GM18858 (cell line): ENCODE data around the gene CAPN5.

Experiments used
- ATAC-seq: cut with Tn5 transposase; IDR thresholded peaks from one replicate; pipeline ENCODE4 v1.9.1; 2021; ENCODE audit not compliant: unreplicated experiment

The CAPN5 gene

GRCh38 chr11:77114089-77114463 is 47.3 kb downstream of the CAPN5 start:
- no peak for ATAC-seq

GRCh38 chr11:77115181-77115611 is 48.4 kb downstream of the CAPN5 start:
- no peak for ATAC-seq

DNA sequence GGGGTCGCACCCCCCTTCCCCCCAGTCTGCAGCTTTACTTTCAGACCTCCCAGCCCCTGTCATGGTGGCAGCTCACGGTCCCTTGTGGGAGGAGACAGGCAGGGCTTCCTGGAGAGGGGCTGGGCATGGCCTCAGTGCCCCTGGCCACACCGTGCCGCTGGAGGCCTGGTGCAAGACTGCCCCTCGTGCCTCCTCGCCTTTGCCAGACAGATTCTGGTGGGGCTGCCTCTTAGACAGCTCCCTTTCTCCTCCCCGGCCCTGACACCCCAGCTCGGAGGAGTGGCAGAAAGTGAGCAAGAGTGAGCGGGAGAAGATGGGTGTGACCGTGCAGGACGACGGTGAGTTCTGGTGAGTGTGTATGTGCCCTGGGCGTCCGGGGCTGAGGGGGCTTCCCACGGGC is 49.2 kb downstream of the CAPN5 start:
- no peak for ATAC-seq

DNA sequence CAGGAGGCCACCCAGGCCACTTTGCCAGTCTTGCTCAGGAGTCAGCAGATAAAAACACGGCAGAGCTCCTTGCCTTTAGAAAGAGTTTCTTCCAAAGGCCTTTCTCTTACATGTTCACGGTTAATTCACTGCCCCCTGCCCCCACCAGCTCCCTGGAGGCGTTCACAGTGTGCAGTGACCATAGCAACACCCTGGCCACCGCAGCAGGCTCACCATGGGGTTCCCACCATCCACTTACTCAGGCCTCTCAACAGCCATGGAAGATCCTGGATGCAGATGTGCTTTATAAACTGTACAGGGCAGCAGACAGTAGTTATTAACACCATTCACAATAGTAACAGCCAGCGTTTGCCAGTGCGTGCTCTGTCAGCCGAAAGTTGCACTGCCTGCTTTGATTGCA is 50.7 kb downstream of the CAPN5 start:
- ATAC-seq = no peak

DNA sequence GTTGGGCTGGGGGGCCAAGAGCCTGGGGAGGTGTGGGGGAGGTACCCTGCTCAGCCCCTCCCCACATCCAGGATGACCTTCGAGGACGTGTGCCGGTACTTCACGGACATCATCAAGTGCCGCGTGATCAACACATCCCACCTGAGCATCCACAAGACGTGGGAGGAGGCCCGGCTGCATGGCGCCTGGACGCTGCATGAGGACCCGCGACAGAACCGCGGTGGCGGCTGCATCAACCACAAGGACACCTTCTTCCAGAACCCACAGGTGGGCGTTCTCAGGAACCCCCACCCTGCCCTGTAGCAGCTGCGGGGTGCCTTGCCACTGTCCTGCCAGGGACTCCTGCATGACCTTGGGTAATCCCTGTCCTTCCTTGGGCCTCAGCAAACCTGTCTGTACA is 51.3 kb downstream of the CAPN5 start:
- no peak for ATAC-seq

DNA sequence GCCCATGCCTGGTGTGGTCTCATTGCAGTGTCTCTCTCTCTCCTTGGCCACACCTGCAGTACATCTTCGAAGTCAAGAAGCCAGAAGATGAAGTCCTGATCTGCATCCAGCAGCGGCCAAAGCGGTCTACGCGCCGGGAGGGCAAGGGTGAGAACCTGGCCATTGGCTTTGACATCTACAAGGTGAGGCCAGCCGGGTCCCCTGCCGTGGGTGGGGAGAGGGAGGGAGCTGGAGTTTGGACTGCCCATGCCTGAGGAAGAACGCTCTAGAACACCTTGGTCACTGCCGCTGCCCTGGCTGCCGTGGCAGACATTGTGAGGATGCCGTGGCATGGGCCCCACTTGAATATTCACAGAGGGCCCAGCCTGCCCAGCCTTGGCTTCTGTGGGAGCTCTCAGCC is 52.2 kb downstream of the CAPN5 start:
- ATAC-seq = no peak

- ATAC-seq = no peak
These were observed 52.8 kb downstream of the CAPN5 start for GRCh38 chr11:77119531-77119936.

DNA sequence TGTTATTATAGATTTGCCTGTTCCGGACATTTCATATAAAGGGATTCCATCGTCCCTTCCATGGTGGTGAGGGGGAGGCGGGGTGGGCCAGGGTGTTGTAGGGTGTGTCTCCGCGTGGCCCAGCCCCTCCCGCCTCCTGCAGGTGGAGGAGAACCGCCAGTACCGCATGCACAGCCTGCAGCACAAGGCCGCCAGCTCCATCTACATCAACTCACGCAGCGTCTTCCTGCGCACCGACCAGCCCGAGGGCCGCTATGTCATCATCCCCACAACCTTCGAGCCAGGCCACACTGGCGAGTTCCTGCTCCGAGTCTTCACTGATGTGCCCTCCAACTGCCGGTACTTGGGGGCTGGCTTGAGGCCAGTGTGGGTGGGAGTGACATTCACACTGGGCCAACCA is 53.8 kb downstream of the CAPN5 start:
- ATAC-seq = no peak

DNA sequence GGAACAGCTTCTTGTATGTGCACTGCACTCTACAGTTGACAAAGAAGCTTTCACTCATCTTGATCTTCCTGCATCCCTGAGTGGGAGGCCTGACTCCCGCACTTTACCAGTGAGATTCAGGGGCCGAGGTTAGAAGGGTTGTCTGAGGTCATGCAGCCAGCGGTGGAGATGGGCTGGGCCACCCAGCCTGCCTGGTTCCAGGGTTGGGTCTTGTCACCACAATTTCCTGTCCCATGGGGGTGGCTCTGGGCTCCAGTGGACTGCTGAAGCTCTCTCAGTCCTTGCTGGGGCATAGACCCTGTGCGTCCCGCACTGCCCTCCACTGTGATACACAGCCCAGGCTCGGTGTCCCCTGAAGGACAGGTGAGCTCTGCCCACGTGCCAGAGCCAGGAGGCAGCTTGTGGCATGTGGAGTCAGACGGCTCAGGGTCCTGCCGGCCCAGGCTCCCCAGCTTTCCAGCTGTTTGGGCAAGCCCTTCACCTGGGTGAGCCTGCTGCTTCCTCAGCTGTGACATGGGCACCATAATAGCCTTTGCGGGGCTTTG is 54.4 kb downstream of the CAPN5 start:
- ATAC-seq = no peak

- ATAC-seq = no peak
These were observed 55.3 kb downstream of the CAPN5 start for GRCh38 chr11:77121876-77122575.

- ATAC-seq = no peak
These were observed 55.9 kb downstream of the CAPN5 start for GRCh38 chr11:77122576-77123212.

GRCh38 chr11:77123591-77123990 is 56.8 kb downstream of the CAPN5 start:
- ATAC-seq = no peak

DNA sequence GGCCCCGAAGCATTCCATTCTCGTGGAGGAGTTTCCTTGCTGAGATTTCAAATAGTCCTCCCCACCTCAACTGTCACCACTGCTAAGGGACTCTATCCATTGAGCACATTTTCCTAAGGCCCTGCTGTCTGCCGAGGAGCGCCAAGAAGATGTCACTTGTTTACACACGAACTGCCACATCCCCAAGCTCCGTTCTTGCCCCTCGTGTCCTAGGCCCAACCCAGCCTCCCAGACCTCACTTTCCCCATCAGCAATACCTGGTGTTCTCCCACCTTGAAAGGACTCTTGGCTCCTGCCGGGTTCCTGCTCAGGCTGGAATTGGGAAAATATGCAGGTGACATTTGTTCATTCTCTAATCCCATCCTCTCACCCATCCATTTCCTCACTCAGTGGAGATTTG is 57.3 kb downstream of the CAPN5 start:
- ATAC-seq = no peak

DNA sequence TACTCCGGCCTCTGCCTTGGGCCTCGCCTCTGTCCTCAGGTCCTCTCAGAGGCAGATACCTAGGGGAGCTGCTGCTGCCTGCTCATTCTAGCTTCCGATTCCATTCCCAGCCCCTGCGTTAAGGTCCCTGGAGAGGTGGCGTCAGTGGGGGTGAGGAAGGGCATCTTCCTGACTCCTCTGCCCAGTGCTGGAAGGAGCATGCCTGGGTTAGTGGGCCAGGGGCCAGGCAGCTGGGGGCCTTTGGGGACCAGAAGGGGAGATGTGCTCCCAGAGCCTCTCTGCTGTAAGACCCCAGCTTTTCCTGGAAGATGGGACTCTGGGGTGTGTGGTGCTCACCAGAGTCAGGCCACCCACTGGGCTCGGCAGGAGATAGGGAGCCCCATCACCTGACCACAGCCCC is 57.7 kb downstream of the CAPN5 start:
- ATAC-seq = no peak

DNA sequence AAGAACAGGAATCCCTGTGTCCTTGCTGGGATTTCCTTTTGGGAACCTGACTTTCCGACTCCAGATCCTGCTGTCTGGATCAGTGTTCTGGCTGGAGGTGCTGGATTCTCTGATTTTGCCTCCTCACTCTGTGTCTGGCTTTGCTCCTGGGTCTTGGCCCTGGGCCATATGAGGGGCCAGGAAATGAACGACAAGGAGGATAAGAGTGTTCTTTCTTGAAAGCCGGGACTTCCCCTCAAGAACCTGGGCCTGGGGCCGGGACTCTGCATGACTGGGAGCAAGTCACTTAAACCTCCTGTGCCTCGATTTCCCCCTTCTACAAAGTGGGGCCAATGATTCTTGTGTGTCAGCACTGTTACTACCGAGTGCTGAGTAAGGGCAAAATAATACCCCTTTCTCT is 58.4 kb downstream of the CAPN5 start:
- no peak for ATAC-seq

DNA sequence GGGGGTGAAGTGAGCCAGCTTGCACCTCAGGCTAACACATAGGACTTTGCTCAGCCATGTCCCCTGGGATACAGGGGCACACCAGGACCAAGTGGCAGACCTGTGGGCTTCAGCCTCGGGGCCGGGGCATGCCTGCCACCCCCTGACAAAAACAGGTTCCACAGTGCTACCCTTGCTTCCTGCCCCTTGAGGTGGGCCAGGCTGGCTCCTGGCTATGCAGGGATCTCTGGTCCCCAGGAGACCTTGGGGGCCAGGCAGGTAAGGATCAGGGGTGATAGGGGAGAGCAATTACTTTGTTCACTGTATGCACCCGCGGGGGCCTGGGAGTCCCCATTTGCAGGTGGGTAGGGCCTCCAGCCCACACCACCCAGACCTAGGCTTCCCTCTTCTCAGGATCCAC is 58.9 kb downstream of the CAPN5 start:
- ATAC-seq = no peak

DNA sequence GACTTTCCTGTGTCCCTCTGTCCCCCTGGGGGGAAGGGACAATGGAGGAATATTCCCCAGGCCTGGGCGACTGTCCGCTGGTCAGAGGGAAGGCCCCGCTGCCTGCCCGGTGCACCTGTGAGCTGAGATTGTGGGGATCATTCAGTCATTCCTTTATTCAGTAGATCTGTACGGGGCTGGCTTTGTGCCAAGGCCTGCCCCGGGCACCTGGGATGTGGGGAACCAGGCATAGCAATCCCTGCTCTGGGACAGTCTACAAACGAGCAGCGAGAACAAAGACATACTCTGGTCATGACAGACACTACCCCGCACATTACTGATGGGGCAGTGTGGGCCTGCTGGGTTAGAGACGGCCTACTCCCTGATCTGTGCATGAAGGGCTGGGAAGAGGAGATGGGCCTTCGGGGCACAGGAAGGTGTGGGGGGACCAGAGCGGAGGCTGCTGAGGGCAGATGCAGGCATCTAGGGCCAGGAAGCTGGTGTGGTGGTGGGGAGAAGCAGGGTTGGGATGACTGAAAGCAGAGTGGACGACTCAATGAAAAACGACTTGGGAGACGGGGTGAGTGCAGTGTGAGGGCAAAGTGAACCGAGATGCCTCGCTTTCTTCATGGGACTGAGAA is 59.5 kb downstream of the CAPN5 start:
- ATAC-seq = no peak

GRCh38 chr11:77126861-77127234 is 60.1 kb downstream of the CAPN5 start:
- no peak for ATAC-seq

DNA sequence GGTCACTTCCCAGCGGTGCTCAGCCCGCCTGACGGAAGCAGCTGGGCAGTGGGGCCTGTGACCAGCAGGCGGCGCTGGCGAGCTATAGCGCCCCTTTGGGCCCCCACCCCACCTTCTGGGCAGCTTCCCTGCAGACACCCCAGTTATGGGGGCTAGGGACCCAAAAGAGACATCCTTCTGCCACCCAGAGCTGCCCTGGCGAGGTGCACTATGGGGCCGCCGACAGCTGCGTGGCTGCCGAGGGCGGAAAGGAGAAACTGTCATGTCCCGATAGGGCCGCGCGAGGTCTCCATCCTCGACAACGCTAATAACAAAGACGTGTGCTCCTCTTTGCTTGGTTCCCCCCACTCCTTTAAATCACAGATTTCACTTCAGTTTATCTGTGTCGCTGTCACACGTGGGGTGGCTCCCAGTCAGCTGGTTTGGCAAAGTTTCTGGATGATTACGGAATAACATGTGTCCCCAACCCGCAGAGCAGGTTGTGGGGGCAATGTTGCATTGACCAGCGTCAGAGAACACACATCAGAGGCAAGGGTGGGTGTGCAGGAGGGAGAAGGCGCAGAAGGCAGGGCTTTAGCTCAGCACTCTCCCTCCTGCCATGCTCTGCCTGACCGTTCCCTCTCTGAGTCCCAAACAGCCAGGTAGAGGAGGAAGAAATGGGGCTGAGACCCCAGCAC is 60.6 kb downstream of the CAPN5 start:
- ATAC-seq = no peak

DNA sequence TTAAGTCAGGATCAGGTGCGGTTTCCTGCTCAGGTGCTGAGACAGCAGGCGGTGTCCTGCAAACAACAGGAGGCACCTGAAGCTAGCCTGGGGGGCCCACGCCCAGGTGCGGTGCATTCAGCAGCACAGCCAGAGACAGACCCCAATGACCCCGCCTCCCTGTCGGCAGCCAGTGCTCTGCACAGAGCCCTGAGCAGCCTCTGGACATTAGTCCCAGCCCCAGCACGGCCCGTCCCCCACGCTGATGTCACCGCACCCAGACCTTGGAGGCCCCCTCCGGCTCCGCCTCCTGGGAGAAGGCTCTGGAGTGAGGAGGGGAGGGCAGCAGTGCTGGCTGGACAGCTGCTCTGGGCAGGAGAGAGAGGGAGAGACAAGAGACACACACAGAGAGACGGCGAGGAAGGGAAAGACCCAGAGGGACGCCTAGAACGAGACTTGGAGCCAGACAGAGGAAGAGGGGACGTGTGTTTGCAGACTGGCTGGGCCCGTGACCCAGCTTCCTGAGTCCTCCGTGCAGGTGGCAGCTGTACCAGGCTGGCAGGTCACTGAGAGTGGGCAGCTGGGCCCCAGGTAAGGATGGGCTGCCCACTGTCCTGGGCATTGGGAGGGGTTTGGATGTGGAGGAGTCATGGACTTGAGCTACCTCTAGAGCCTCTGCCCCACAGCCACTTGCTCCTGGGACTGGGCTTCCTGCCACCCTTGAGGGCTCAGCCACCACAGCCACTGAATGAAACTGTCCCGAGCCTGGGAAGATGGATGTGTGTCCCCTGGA is 61.3 kb downstream of the CAPN5 start, which contains the start of gene MYO7A:
TSS of gene MYO7A (plus strand) at position 327 of the 772 bp plus-strand sequence. CDS start 2,389 bp downstream, outside the sequence.
- no peak for ATAC-seq
